GM18502 (cell line): ENCODE measurements around the gene COX6B2.

ENCODE experiments used
- ATAC-seq: cut with Tn5 transposase; IDR thresholded peaks from one replicate; pipeline ENCODE4 v1.9.1; 2021; ENCODE audit warnings: mild to moderate bottlenecking; ENCODE audit not compliant: unreplicated experiment, poor library complexity

Gene COX6B2

DNA sequence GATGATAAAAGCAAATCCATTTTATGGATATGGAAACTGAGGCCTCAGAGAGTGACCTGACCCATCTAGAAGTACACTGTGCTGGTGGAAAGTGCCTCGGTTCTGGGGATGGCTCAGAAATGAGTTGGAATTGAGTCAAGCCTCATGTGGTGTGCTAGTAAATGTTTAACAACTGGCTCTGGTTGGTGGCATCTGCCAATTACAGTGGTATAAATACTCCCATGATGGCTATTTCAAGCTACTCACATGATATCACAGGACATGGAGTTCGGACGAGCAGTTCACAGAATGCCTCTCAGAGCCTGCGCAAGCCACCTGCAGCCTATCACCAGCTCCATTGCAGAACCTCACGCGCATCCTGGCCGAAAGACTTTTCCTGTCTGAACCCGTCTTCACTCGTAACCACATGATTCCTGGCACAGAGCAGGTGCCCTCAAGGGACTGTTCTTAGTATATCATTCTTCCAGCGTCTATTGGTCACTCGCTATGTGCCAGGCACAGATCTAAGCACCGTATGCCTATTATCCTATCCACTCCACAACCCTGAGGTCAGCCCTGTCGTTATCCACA, 38.5 kb downstream of the COX6B2 start:
- ATAC-seq: no peak

DNA sequence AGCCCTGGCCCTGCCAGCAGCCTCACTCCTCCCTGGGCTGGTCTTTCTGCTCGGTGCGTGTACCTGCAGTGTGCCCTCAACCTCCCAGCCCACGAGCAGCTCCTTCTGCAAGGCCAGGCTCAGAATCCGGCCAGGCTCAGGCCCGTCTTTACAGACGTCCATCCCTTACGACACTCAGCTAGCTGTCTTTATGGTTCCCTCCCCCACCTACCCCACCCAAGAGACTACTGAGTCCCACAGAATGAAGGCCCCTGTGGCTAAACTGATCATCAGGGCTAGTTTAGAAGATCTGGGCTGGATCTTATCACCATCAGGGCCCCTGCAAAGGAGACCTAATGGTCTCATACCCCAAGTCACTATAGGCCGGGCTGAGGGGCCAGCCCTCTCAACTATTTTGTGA, 40.1 kb downstream of the COX6B2 start:
- ATAC-seq: no peak

GRCh38 chr19:55312621-55313512, 41.7 kb downstream of the COX6B2 start:
- ATAC-seq: no peak

GRCh38 chr19:55311797-55312196, 42.7 kb downstream of the COX6B2 start:
- no peak for ATAC-seq

DNA sequence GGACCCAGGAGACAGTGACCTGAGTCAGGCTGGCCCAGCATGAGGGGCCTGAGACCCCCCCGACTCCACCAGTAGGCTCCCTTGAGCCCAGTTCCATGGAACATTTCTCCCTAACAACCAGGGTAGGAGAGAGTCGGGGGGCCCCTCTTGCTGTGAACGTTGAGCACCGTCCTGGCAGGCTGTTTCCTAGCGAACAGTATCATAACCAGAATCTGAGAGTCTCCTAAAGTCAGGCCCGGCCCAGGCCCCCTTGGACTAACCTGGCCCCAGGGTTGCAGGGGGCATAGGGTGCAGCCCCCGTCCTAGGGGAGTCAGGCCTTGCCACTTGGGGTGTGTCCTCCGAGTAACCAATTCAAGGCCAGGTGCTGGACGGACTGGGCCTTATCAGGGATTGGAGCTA, 43.1 kb downstream of the COX6B2 start:
- no peak for ATAC-seq

- no peak for ATAC-seq
These were observed 44.0 kb downstream of the COX6B2 start for GRCh38 chr19:55310498-55310897.

DNA sequence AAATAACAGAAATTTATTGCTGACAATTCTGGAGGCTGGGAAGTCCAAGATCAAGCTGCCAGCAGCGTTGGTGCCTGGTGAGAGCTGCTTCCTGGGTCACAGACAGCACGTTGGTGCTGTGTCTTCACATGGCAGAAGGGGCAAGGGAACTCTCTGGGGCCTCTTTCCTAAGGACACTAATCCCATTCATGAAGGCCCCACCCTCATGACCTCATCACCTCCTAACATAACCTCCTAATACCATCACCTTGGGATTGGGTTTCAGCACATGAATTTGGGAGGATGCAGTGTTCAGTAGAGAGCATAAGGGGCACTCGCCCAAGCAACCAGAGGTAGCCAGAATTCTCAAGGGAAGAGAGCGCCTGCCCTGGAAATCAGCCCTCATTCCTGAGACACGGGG, 45.1 kb downstream of the COX6B2 start:
- no peak for ATAC-seq

DNA sequence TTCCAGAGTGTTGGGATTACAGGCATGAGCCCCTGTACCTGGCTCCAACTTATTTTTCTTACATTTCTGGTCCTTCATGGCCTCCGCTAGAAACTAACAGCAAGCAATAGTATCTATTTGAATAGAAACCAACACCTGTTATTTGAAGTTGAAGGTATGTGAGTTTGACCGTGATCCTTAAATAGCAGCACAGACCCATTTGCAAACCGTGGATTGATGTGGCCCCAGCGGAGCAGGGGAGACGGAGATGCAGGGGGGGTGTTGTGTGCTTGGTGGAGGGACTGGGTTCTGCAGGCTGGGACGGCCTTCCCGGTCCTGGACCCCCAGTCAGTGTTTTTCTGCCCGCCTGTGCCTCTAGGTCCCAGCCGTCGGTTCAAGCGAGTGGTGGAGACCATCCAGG, 46.2 kb downstream of the COX6B2 start:
- no peak for ATAC-seq

GRCh38 chr19:55306712-55307111, 47.8 kb downstream of the COX6B2 start:
- ATAC-seq: no peak

- no peak for ATAC-seq
These were observed 48.4 kb downstream of the COX6B2 start for GRCh38 chr19:55305983-55306562.

DNA sequence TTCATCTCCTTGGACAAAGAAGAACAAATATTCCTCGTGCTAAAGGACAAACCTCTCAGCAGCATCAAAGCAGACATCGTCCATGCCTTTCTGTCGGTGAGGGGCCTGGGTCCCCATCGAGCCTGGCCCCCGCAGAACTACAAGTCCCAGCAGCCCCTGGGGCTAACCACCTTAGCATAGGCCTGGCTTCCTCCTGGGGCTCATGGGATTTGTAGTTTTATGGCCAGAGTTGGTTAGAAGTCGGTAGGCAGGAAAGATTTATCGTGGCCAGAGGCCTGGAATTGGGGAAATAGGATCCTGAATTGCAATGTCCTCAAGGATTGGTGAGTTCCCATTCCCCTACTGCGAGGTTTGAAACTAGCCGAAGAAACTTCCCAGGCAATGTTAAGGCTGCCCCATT, 49.0 kb downstream of the COX6B2 start:
- no peak for ATAC-seq

GRCh38 chr19:55304980-55305379, 49.5 kb downstream of the COX6B2 start:
- ATAC-seq: no peak

DNA sequence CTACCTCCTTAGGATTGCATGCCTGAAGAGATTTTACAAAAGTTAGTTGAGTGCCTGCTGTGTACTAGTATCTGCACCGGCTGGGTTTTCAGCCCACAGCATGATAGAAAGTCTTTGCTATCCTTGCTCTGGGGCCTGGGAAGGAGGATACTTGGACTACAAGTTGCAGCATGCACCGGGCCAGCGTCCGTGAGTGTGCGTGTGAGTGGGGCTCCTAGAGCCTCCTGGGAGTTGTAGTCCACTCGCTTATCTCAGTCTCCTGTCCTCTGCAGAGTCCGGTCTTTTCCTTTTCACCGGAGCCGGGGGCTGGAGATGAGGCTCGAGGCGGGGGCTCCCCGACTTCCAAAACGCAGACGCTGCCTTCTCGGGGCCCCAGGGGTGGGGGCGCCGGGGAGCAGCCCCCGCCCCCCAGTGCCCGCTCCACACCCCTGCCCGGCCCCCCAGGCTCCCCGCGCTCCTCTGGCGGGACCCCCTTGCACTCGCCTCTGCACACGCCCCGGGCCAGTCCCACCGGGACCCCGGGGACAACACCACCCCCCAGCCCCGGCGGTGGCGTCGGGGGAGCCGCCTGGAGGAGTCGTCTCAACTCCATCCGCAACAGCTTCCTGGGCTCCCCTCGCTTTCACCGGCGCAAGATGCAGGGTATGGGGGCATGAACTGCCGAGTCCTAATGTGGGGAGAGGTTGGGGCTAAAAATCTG, 50.1 kb downstream of the COX6B2 start:
- no peak for ATAC-seq

GRCh38 chr19:55303477-55303876, 51.0 kb downstream of the COX6B2 start:
- ATAC-seq: no peak

DNA sequence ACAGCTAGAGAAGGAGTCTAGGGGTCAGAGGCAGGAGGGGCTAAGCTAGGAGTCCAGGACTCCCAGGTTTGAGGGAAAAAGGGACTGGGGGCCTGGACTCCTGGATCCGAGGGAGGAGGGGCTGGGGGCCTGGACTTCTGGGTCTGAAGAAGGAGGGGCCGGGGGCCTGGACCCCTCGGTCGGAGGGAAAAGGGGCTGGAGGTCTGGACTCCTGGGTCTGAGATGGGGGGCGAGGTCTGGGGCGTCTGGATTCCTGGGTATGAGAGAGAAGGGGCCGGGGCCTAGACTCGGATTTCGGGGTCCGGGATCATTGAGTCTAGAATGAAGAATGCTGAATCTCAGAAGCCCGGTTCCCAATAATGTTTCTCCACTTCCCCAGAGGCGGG, 52.2 kb downstream of the COX6B2 start:
- ATAC-seq: no peak

DNA sequence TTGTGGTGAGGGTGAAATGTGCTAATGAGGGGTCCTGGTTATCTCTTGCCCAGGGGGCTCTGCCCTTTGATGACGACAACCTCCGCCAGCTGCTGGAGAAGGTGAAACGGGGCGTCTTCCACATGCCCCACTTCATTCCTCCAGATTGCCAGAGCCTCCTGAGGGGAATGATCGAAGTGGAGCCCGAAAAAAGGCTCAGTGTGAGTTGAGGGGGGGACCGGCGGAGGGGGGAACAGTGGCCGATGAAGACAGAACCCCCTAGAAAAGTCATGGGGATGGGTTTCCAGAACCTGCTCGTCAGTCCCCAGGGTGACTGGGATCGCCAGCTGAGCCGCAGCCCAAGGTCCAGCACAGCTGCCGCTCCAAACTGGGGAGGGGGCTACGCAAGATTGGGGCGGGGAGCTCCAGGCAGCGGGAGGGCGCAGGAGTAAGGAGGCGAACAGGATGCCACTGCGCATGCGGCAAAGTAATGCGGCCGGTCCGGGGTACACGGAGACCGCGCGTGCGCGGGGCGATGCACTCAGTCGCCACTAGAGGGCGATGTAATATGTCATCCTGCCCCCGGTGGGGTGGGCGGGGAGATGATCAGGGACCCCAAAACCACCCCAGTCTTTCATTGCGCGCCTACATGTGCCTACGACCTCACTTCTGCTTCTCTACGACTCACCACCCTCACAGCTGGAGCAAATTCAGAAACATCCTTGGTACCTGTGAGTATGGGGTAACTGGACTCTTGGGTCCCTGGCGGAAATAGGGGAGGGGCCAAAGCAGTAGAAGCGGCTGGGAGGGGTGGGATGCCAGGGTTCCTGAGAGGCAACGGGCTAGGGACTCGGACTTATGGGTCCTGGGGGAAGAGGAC, 52.8 kb downstream of the COX6B2 start:
- ATAC-seq: no peak

DNA sequence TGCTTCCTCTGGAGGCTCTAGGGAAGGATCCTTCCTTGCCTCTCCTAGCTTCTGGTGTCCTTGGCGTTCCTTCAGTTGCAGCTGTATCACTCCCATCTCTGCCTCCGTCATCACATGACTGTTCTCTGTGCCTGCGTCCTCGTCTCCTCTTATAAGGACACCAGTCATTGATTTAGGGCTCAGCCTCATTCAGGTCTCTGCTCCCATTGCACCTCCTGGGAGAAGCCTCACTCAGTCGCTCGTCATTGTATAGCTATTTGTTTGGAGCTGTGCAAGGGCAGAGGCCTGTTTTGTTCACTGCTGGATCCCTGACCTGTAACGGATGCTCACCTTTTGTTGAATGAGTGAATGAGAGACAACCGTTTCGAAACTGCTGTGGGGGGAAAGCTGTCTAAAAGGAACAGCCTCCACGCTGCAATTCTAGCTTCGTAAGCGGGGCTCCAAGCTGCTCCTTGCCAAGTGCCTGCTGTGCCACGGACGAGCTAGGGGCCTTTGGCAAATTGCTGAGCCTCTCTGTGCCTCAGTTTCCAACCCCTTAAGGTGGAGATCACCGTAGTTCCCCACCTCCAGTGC, 53.5 kb downstream of the COX6B2 start:
- ATAC-seq: no peak

DNA sequence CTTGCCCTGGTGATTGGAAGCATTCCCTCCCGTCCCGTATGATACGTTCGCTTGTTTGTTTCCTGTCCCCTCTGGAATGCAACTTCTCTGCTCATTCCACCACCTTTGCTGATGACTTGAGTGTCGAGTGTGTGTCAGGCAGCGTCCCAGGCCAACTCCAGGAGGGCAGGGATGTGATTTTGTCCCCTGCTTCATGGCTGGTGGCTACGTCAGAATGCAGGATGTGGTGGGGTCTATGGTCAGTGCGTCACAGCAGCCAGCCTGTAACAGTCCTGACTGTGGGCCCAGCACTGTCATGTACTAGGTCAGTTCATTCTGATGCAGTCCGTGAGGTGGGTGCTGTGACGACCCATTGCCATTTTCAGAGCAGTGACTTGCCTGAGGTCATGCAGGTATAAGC, 54.5 kb downstream of the COX6B2 start:
- ATAC-seq: no peak
